Mesendoderm (in vitro differentiated cells): ENCODE measurements around the gene ZNF101.
"Not testable (repeated sequence)": the region's sequence is repeated elsewhere in the genome, so short reads cannot be mapped to it uniquely, and the experiment has no call there.

ENCODE experiments used
- DNase-seq: peaks from one replicate; pipeline ENCODE4 v3.0.0; 2013
- H2AK5ac ChIP-seq: 2 replicates; pipeline ENCODE4 v1.6.1; 2013; ENCODE audit warnings: low read length, inconsistent platforms
- H2BK120ac ChIP-seq: 2 replicates; pipeline ENCODE4 v1.6.1; 2013; ENCODE audit warnings: low read depth, mild to moderate bottlenecking, low read length, moderate library complexity, mixed read lengths
- H2BK15ac ChIP-seq: replicated peaks from 2 replicates; pipeline ENCODE4 v1.6.1; 2013; ENCODE audit warnings: low read depth, mild to moderate bottlenecking, moderate library complexity
- H2BK5ac ChIP-seq: 2 replicates; pipeline ENCODE4 v1.6.1; 2013; ENCODE audit warnings: low read length, inconsistent platforms
- H3K18ac ChIP-seq: 2 replicates; pipeline ENCODE4 v1.6.1; 2013; ENCODE audit warnings: mild to moderate bottlenecking, low read length, mixed read lengths
- H3K23ac ChIP-seq: one replicate; pipeline ENCODE4 v1.6.1; 2013; ENCODE audit warnings: low read length
- H3K27ac ChIP-seq: 2 replicates; pipeline ENCODE4 v1.5.1; 2013; ENCODE audit warnings: low read depth, mild to moderate bottlenecking, inconsistent platforms, low read length, moderate library complexity
- H3K27me3 ChIP-seq: 2 replicates; pipeline ENCODE4 v1.6.1; 2013; ENCODE audit warnings: low read length, control low read depth, mild to moderate bottlenecking, inconsistent platforms; ENCODE audit not compliant: insufficient read depth, poor library complexity
- H3K36me3 ChIP-seq: 2 replicates; pipeline ENCODE4 v1.6.1; 2013; ENCODE audit warnings: low read length, inconsistent platforms; ENCODE audit not compliant: control insufficient read depth, insufficient read depth
- H3K4ac ChIP-seq: one replicate; pipeline ENCODE4 v1.6.1; 2013; ENCODE audit warnings: low read depth, mild to moderate bottlenecking, low read length, moderate library complexity
- H3K4me1 ChIP-seq: 2 replicates; pipeline ENCODE4 v1.6.1; 2013; ENCODE audit warnings: low read depth, low read length, inconsistent platforms; ENCODE audit not compliant: control insufficient read depth
- H3K4me2 ChIP-seq: 2 replicates; pipeline ENCODE4 v1.6.1; 2013; ENCODE audit warnings: low read length
- H3K4me3 ChIP-seq: 2 replicates; pipeline ENCODE4 v1.5.1; 2013; ENCODE audit warnings: mild to moderate bottlenecking, low read length
- H3K56ac ChIP-seq: one replicate; pipeline ENCODE4 v1.6.1; 2013; ENCODE audit warnings: low read length
- H3K79me1 ChIP-seq: 2 replicates; pipeline ENCODE4 v1.6.1; 2013; ENCODE audit warnings: low read length, inconsistent platforms
- H3K79me2 ChIP-seq: 2 replicates; pipeline ENCODE4 v1.6.1; 2013; ENCODE audit warnings: mild to moderate bottlenecking, low read length; ENCODE audit not compliant: control insufficient read depth, insufficient read depth
- H3K9ac ChIP-seq: 2 replicates; pipeline ENCODE4 v1.6.1; 2013; ENCODE audit warnings: low read length, inconsistent platforms
- H4K5ac ChIP-seq: one replicate; pipeline ENCODE4 v1.6.1; 2013; ENCODE audit warnings: low read length
- H4K8ac ChIP-seq: one replicate; pipeline ENCODE4 v1.6.1; 2013; ENCODE audit warnings: low read depth, mild to moderate bottlenecking, control low read depth, low read length, moderate library complexity
- WGBS: extraction: QIAGEN DNeasy Blood & Tissue Kit; methylation state at CpG from one replicate; pipeline ENCODE4 v1.1.7; 2013; ENCODE audit warnings: low lambda C conversion rate, missing lambda C conversion rate; ENCODE audit not compliant: insufficient coverage; ENCODE audit errors: extremely low coverage; 5-methylcytosine and 5-hydroxymethylcytosine counted together

Gene ZNF101

DNA sequence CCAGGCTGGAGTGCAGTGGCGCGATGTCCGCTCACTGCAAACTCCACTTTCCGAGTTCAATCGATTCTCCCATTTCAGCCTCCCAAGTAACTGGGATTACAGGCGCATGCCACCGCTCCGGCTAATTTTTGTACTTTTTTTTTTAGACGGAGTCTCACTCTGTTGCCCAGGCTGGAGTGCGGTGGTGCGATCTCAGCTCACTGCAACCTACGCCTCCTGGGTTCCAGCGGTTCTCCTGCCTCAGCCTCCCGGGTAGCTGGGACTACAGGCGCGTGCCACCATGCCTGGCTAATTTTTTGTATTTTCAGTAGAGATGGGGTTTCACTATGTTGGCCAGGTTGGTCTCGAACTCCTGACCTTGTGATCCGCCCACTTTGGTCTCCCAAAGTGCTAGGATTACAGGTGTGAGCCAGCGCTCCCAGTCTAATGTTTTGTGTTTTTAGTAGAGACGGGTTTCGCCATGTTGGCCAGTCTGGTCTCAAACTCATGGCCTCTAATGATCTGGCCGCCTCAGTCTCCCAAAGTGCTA, 3.2 kb upstream of the ZNF101 start:
- not testable (repeated sequence) for H3K56ac ChIP-seq, H3K27me3 ChIP-seq, H3K4me3 ChIP-seq, H4K5ac ChIP-seq, H4K8ac ChIP-seq, H3K18ac ChIP-seq, H2BK5ac ChIP-seq, H3K4me1 ChIP-seq, H3K27ac ChIP-seq, H3K4ac ChIP-seq, H3K4me2 ChIP-seq, H2BK15ac ChIP-seq, H3K36me3 ChIP-seq, H2AK5ac ChIP-seq, H3K23ac ChIP-seq, H2BK120ac ChIP-seq, H3K9ac ChIP-seq, DNase-seq
- peaks cover 32% of the 10 kb centered on the region for H3K79me2 ChIP-seq
- WGBS: no CpG with 5 or more reads among the region's 22 CpGs
- H3K79me1 ChIP-seq: peaks cover 18% of the 10 kb centered on the region

GRCh38 chr19:19670070-19670551, 1.5 kb downstream of the ZNF101 start:
- Histone ChIP-seq H2BK15ac (no peak overlapping the region), H3K23ac (no peak overlapping the region), H2BK5ac (no peak overlapping the region), H3K36me3 (no peaks in the 10 kb centered on the region), H2BK120ac (no peak overlapping the region), H3K18ac (peak overlapping the region; percentile 65), H3K4me3 (peak overlapping the region; percentile 28), H3K56ac (peak overlapping the region; percentile 63), H3K27me3 (no peaks in the 10 kb centered on the region), H3K79me2 (peaks cover 12% of the 10 kb centered on the region), H3K4me2 (peak overlapping the region; percentile 66), H3K79me1 (peaks cover 3% of the 10 kb centered on the region), H3K9ac (peak overlapping the region; percentile 93), H3K4me1 (no peaks in the 10 kb centered on the region), H3K4ac (no peak overlapping the region), H2AK5ac (no peak overlapping the region), H4K5ac (no peak overlapping the region), H3K27ac (peak overlapping the region; percentile 86), H4K8ac (no peak overlapping the region)
- peak; percentile 76 for DNase-seq
- no CpG with 5 or more reads among the region's 10 CpGs for WGBS

GRCh38 chr19:19672816-19673215, 4.2 kb downstream of the ZNF101 start:
- H3K79me1 ChIP-seq: peaks cover 9% of the 10 kb centered on the region
- no peak overlapping the region for H3K4ac ChIP-seq
- H3K79me2 ChIP-seq: peaks cover 14% of the 10 kb centered on the region
- no peak overlapping the region for H4K8ac ChIP-seq
- H3K9ac ChIP-seq: no peak overlapping the region
- H4K5ac ChIP-seq: no peak overlapping the region
- no peak overlapping the region for H3K4me2 ChIP-seq
- H3K18ac ChIP-seq: no peak overlapping the region
- H2BK5ac ChIP-seq: no peak overlapping the region
- WGBS: no CpG with 5 or more reads among the region's 3 CpGs
- no peak for DNase-seq
- no peak overlapping the region for H3K27ac ChIP-seq
- no peak overlapping the region for H2BK15ac ChIP-seq
- peaks cover 1% of the 10 kb centered on the region for H3K36me3 ChIP-seq
- no peak overlapping the region for H2AK5ac ChIP-seq
- H3K56ac ChIP-seq: no peak overlapping the region
- no peaks in the 10 kb centered on the region for H3K4me1 ChIP-seq
- H3K4me3 ChIP-seq: no peak overlapping the region
- H3K27me3 ChIP-seq: no peaks in the 10 kb centered on the region
- no peak overlapping the region for H2BK120ac ChIP-seq
- no peak overlapping the region for H3K23ac ChIP-seq

GRCh38 chr19:19674315-19674714, 5.7 kb downstream of the ZNF101 start:
- H4K8ac ChIP-seq: no peak overlapping the region
- H3K4ac ChIP-seq: no peak overlapping the region
- no peak for DNase-seq
- peaks cover 7% of the 10 kb centered on the region for H3K79me1 ChIP-seq
- H2BK120ac ChIP-seq: no peak overlapping the region
- no peak overlapping the region for H2BK15ac ChIP-seq
- H3K18ac ChIP-seq: no peak overlapping the region
- no peaks in the 10 kb centered on the region for H3K4me1 ChIP-seq
- no peak overlapping the region for H3K4me3 ChIP-seq
- H2BK5ac ChIP-seq: no peak overlapping the region
- no peak overlapping the region for H4K5ac ChIP-seq
- no peak overlapping the region for H3K9ac ChIP-seq
- WGBS: no CpG with 5 or more reads among the region's 6 CpGs
- H3K27ac ChIP-seq: no peak overlapping the region
- no peak overlapping the region for H3K4me2 ChIP-seq
- no peak overlapping the region for H3K56ac ChIP-seq
- no peak overlapping the region for H3K23ac ChIP-seq
- H2AK5ac ChIP-seq: no peak overlapping the region
- peaks cover 3% of the 10 kb centered on the region for H3K36me3 ChIP-seq
- H3K79me2 ChIP-seq: peaks cover 12% of the 10 kb centered on the region
- H3K27me3 ChIP-seq: no peaks in the 10 kb centered on the region

DNA sequence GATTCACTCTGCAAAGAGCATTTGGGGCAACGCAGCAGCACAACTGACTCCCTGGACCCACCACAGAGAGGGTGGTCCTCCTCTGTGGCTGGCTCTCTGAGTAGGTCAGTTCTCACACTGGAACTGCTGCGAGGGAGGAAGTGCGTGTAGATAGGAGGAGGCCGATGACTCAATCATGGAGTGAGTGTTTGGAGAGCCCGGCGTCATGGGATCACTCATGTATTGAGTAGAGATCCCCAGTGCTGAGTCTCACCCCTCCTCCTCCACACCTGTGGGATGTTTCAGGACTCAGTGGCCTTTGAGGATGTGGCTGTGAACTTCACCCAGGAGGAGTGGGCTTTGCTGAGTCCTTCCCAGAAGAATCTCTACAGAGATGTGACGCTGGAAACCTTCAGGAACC, 8.9 kb downstream of the ZNF101 start:
- H3K79me1 ChIP-seq: peaks cover 6% of the 10 kb centered on the region
- no peak overlapping the region for H2BK15ac ChIP-seq
- H3K36me3 ChIP-seq: peaks cover 4% of the 10 kb centered on the region
- H3K4me3 ChIP-seq: no peak overlapping the region
- no peak overlapping the region for H3K9ac ChIP-seq
- H3K56ac ChIP-seq: no peak overlapping the region
- no peak overlapping the region for H3K4ac ChIP-seq
- H4K5ac ChIP-seq: no peak overlapping the region
- WGBS: no CpG with 5 or more reads among the region's 7 CpGs
- H2BK120ac ChIP-seq: no peak overlapping the region
- no peak overlapping the region for H4K8ac ChIP-seq
- no peak overlapping the region for H2AK5ac ChIP-seq
- H3K27ac ChIP-seq: no peak overlapping the region
- no peaks in the 10 kb centered on the region for H3K4me1 ChIP-seq
- H3K18ac ChIP-seq: no peak overlapping the region
- H3K79me2 ChIP-seq: peaks cover 2% of the 10 kb centered on the region
- no peak for DNase-seq
- H3K4me2 ChIP-seq: no peak overlapping the region
- no peaks in the 10 kb centered on the region for H3K27me3 ChIP-seq
- no peak overlapping the region for H2BK5ac ChIP-seq
- no peak overlapping the region for H3K23ac ChIP-seq
